Stimulated activated CD8-positive, alpha-beta memory T cell treated with anti-CD3 and anti-CD28 coated beads, Interleukin-4, amount 100 ng/mL, for 4 hours (primary cell): ENCODE data around the gene KY.

Experiments used
- DNase-seq, 2 donors: peaks; one replicate each; pipeline ENCODE4 v3.0.0-alpha.2; 2020; ENCODE audit warnings: low read depth in 2 of 2, low spot score in 1 of 2

KY gene

GRCh38 chr3:134675726-134676256 is 25.0 kb upstream of the KY start:
- no peak for DNase-seq

DNA sequence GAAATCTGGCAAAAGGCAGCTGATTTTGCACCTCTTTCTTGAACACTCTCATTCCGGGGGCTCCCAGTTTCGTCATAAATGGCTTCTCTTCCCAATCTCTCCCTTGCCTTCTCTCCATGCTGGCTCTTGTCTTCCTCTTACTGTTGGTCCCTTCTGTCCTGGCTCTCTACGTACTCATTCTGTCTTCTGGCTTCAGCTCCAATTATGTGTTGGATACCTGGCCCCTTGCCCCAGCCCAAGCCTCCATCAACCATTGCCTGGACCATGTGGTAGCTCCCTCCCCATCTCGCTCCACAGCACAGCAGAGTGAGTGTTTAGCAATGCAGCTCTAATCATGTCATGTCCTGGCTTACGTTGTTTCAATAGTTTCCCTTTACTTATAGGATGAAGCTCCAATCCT is 21.7 kb upstream of the KY start:
- no peak for DNase-seq

DNA sequence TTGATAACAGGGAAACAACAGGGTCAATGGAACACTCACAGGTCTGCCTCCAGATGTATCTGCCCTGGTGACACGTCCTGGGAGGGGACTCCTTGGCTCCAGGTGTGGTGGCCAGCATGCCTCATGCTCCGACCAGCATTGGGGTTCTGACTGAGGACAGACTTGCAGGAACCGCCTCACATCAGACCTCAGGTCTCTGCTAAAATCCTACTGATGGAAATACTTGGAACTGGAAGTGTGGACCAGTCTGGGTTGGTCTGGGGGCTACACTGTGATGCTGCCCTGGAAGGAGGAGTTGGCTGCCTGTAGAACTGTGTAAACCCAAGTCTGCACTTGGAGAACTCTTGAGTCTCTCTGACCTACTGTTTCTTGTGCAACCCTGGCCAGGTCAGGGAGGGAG is 17.1 kb upstream of the KY start:
- no peak for DNase-seq

DNA sequence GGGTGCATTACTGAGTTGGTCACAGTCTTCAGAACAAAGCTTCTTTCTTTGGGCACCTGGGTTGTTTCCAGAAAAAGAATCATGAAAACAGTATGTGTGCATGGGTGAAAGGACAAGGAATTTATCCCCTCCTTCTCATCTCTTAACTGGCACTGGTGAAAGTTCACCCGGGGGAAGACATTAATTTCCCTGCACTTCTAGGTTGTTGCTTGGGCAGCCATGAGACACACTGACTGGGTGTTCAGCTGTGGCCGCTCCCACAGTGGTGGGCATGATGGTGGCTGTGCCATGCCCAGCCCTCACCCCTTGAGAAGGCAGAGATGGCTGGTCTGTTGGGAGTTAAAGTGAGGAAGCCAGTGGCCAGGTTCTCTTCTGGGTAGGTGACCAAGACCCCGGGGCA is 16.6 kb upstream of the KY start:
- no peak for DNase-seq

GRCh38 chr3:134666885-134667284 is 16.1 kb upstream of the KY start:
- no peak for DNase-seq

DNA sequence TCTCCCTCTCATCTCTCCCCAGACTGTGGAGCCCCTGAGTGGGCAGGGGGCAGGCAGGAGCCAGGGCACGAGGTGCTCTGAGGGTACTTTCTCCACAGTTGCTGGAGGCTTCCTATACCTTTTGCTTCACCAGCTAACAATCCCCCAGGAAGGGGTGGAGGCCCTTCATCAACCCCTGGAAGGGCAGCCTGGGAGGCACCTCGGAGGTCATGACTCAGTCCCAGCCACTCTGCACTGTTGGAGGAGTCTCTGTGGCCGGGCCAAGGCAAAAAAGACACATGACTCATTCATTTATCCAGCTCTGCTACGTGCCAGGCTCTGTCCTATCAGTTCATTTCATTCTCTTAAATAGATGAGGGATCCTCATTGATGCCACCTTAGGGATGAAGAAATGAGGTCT is 15.6 kb upstream of the KY start:
- DNase-seq, result no peak

DNA sequence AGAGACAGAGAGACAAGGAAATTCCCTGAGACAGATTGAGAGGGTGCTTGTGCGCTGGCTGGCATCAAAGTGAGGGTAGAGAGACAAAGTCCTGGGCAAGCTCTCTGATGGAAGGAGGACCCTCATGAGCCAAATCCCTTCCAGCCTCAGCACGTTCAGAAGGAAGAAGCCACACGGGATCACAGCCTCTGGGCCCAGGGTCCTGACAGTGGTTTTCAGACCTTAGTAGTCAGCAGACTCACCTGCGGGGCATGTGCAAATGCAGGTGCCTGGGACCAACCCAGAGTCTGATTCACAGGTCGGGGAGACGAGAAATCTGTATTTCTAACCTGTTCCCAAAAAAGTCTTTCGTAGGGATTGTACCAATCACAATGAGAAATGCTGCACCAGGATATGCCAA is 15.2 kb upstream of the KY start:
- DNase-seq, result no peak

DNA sequence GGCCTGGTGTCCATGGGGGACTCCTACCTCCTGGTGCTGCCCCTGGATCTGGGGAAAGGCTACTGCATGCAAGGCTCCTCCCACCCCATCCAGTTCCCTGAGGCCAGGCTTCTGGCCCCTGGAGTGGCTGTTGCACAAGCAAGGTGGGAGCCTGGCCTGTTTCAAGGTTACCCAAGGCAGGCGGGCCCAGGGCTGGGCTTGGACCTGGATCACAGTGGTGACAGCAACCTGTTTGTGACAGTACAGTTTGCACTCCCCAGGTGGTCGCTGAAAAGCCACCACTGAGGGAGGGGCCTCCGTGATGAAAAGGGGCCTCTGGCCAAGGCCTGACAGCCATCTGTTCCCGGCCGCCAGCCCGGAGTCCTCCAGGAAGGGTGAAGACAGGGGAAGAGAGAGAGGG is 14.4 kb upstream of the KY start:
- no peak for DNase-seq

DNA sequence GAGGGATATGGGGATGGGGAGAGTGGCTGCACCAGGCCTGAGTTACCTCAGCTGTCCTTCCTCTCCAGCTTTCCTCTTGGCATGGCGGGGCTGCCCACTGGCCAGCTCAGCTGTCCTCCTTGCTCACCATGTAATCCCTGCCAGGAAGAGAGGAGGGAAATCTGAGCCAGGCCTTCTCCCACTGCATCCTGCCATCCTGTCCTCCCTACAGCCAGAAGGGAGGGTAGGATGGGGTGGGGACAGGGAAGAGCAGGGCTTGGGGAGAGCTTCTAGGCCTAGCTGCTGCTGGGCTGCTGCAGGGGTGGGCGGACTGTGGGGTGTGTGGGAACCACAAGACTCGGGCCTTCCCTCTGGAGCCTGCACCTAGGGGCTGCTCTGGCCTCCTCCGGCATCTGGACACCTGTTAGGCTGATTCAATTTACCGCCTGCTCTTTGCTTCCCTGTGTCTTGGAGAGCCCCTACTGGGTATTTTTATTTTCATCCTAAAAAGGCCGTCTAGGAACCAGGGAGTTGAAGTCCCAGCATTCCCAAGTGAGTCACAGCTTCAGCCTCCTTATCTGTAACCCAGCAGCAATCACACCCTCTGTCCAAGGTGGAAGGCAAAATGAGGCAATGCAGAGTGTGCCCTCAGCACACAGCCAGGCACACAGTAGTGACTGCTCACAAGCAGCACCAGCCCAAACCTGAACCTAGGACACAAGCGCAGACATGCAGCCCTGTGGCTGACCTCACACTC is 13.1 kb upstream of the KY start:
- DNase-seq, result no peak

GRCh38 chr3:134660046-134660441 is 9.2 kb upstream of the KY start:
- no peak for DNase-seq

DNA sequence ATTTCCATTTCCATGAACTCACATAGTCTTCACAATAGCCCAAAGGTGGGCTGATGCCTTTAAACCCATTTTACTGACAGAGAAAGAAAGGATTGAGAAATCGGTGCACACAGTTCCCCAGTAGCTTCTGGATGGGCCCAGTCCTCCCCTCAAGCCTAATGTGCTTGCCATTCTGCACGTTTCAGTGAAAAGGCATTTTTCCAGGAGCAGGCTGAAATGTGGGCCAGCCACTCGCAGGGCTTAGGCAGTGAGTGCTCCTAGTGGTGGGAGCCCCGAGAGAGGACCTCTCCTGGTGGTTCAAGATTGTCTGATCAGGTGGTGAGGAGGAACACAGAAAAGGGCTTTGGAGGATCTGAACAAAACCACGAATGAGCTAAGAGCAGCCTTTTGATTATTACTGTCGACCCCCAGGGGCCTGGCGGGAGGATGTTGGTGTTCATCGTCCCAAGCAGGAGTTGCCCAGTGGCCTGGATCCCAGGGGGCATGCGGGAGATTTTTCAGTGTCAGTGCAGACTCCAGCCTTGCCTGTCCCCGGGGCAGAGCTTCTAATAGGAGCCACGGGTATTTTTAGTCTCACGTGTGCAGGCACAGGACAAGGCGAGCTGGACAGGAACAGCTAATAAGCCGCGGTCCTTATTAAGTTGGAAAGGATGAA is 8.7 kb upstream of the KY start:
- no peak for DNase-seq

DNA sequence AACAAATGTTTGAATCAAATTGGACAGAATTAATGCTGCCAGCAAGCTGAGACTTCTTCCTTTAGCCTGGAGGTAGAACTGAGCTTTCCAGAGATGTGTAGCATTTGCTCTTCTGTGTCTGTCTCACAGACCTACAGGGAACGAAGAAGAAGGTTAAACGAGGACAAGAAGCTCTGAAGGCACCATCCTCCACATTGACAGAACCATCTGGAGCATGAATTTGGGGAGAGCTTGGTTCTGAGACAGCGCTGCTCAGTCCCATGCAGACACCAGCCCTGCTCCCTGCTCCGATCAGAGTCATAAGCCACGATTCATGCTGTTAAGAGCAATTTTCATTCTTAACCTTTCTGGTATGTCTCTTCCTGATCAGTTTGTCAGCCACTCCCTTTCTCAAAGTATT is 7.7 kb upstream of the KY start:
- DNase-seq, result no peak

- no peak for DNase-seq
Measured at GRCh38 chr3:134656211-134656800, 5.5 kb upstream of the KY start.

DNA sequence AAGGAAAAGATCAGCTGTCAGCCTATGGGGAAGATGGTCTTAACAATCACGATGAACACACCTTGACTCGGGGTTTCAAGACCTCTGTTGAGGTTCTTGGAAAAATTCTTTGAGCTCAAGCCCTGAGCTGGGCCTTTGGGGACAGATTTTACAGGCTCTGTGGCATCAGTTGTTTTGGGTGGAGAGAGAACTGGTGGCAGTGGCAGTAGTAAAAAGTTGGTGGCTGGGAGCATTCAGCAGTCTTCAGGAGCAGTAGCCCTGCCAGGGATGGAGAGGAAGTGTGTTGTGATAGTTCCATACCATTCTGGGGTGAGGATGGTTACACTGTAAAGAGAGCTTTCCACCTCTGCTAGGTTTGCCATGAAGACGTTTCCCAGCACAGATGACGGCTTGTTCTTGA is 4.9 kb upstream of the KY start:
- no peak for DNase-seq

DNA sequence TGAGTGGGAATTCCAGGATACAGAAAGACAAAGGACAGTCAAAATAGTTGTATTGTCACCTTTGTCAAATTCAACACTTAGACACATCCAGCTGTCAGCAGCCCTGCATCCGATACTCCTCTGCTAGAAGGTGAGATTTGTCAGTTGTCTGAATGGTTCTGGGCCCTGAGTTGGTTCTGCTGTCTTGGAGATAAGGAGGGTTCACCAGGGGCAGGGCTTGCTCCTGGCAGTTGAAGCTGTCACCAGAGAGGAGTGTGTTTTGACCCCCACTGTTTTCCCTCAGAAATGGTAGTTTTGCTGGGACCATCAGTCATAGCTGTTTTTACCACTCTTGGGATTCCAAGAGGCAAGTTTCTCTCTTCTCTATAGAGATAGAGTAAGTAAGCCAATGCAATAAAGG is 3.2 kb upstream of the KY start:
- no peak for DNase-seq

DNA sequence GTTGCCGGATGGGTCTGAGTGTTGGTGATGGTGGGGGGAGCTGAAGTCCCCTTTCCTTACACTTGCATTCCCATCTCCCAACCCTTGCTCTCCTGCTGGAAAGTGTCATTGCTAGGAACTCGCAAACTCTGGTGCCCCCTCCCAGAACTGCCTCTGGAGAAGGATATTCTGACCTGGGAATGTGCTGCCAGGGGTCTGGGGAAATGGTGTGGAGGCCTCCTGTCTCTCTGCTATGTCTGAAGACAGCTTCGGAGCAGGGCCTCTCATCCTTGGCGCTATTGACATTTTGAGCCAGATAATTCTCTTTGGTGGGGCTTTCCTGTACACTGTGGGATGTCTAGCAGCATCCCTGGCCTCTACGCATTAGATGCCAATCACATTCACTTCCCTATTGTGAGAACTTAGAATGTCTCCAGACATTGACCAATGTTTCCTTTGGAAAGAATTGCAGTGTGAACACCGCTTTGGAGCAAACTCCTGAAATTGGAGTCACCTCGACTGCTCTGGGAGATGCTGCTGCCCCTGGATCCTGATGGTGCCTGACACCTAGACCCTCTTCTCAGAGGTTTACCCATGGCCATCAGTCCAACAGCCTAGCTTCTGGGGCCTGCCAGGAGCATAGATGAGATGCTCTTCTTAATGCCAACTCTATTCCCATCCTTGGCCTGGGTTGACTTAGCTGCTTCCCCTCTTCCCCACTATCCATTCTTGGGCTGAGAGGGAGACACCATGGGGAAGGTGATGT is 2.2 kb upstream of the KY start:
- DNase-seq, result no peak

DNA sequence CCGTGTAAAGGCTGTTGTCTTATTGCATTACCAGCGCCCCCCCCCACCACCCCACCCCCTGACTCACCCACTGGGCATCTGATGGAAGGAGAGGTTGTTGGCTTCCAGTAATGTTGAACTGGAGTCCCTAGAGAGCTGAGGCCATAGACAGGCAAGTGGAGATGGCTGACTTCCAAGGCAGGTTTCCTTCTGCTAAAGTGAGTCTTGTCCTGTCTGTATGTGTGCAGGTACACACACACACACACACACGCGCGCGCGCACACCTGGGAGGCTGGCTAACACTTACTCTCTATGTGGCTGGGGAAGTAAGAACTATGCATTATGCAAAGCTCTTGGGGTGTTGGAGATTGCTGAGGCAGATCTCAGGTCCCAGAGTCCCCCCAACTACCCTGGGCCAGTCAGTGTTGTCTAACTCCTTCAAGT is 1.6 kb upstream of the KY start:
- DNase-seq, result no peak

- DNase-seq, result no peak
Measured at GRCh38 chr3:134651347-134652041, 672 bp upstream of the KY start.

DNA sequence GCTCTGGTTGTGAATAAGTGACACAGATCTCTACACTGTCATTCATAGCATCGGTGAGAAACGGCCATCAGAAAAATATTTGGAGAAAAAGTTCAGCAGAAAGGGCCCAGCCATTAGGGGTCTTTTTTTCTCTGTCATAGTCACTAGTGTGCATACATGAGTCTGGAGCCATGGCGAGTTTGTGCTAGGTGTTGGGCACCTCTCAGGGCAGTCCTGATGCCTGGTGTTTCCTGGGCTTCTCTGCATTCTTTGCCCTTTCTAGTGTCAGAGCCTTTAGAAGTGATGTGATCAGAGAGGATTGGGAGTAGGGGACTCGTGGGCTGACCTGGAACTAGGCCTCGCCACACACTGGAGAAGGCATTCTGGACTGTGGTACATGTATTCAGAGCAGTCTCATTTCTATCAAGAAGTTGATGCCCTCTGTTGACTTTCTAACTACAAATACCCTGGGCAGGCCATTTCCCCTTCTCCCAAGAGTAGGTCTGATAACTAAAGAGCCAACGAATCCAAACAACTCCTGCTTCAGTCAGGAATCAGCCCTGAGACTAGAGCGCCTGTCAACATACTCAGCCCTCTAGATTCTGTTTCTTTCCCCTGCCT is 1.6 kb downstream of the KY start:
- DNase-seq, result no peak

GRCh38 chr3:134647902-134648760 is 2.7 kb downstream of the KY start:
- DNase-seq, result no peak
